WERI-Rb-1 (cell line): ENCODE data around the gene RUBCN.
"Not testable (repeated sequence)": the region's sequence is repeated elsewhere in the genome, so short reads cannot be mapped to it uniquely, and the experiment has no call there.

Source experiments
- DNase-seq: peaks from one replicate; pipeline ENCODE4 v3.0.0-alpha.2; 2020
- H3K27ac ChIP-seq: fragments of 250-450 bp; sonication (Bioruptor Pico); 2 replicates; pipeline ENCODE4 v1.5.1; 2020; ENCODE audit warnings: mild to moderate bottlenecking, moderate library complexity
- H3K27me3 ChIP-seq: fragments of 250-450 bp; sonication (Bioruptor Pico); 2 replicates; pipeline ENCODE4 v1.5.1; 2021; ENCODE audit warnings: mild to moderate bottlenecking, low read depth, moderate library complexity; ENCODE audit not compliant: insufficient read depth, severe bottlenecking
- H3K36me3 ChIP-seq: fragments of 250-450 bp; sonication (Bioruptor Pico); 2 replicates; pipeline ENCODE4 v1.5.1; 2020; ENCODE audit warnings: mild to moderate bottlenecking, moderate library complexity
- H3K4me3 ChIP-seq: 2 replicates; pipeline ENCODE4 v1.5.1; 2011; ENCODE audit warnings: low read depth, mild to moderate bottlenecking, control low read depth, low read length
- H3K9me3 ChIP-seq: fragments of 250-450 bp; sonication (Bioruptor Pico); 2 replicates; pipeline ENCODE4 v1.5.1; 2021; ENCODE audit warnings: mild to moderate bottlenecking, moderate library complexity; ENCODE audit not compliant: severe bottlenecking
- CTCF ChIP-seq: IDR thresholded peaks from 2 replicates; pipeline ENCODE4 v1.5.1; 2011; ENCODE audit warnings: low read depth, mild to moderate bottlenecking, control low read depth, inconsistent platforms, low read length

The RUBCN gene

GRCh38 chr3:197720694-197721093 lies 16.0 kb downstream of the RUBCN start:
- no peak for TF ChIP-seq CTCF
- H3K4me3 ChIP-seq, result no peak overlapping the region
- H3K36me3 ChIP-seq, result no peaks in the 10 kb centered on the region
- H3K27me3 ChIP-seq, result no peaks in the 10 kb centered on the region
- no peak for DNase-seq
- no peaks in the 10 kb centered on the region for H3K9me3 ChIP-seq
- no peak overlapping the region for H3K27ac ChIP-seq

- Histone ChIP-seq H3K27me3 (no peaks in the 10 kb centered on the region), H3K4me3 (no peak overlapping the region), H3K36me3 (no peaks in the 10 kb centered on the region), H3K9me3 (no peaks in the 10 kb centered on the region), H3K27ac (no peak overlapping the region)
- no peak for DNase-seq
- no peak for TF ChIP-seq CTCF
Measured at GRCh38 chr3:197718891-197719290, 17.8 kb downstream of the RUBCN start.

GRCh38 chr3:197714251-197714650 lies 22.5 kb downstream of the RUBCN start:
- Histone ChIP-seq H3K27ac (no peak overlapping the region), H3K36me3 (no peaks in the 10 kb centered on the region), H3K9me3 (no peaks in the 10 kb centered on the region), H3K4me3 (no peak overlapping the region), H3K27me3 (no peaks in the 10 kb centered on the region)
- TF ChIP-seq CTCF, result no peak
- no peak for DNase-seq

- peak; percentile 24 for DNase-seq
- H3K27ac ChIP-seq, result peak overlapping the region; percentile 35
- H3K9me3 ChIP-seq, result no peaks in the 10 kb centered on the region
- no peak overlapping the region for H3K4me3 ChIP-seq
- H3K36me3 ChIP-seq, result no peaks in the 10 kb centered on the region
- TF ChIP-seq CTCF, result no peak
- H3K27me3 ChIP-seq, result no peaks in the 10 kb centered on the region
Measured at GRCh38 chr3:197713477-197713822, 23.3 kb downstream of the RUBCN start.

GRCh38 chr3:197711973-197712707 lies 24.6 kb downstream of the RUBCN start:
- no peak for TF ChIP-seq CTCF
- H3K4me3 ChIP-seq, result no peak overlapping the region
- DNase-seq, result peak; percentile 23

GRCh38 chr3:197710965-197711364 lies 25.7 kb downstream of the RUBCN start:
- not testable (repeated sequence) for H3K4me3 ChIP-seq, H3K36me3 ChIP-seq, H3K27ac ChIP-seq, H3K27me3 ChIP-seq, H3K9me3 ChIP-seq, DNase-seq

More at GRCh38 chr3:197711973-197712707, 24.6 kb downstream of the RUBCN start:
- no peaks in the 10 kb centered on the region for H3K27me3 ChIP-seq
- H3K27ac ChIP-seq, result peak overlapping the region; percentile 49; the same call in 1 of the 2 replicates
- H3K36me3 ChIP-seq, result no peaks in the 10 kb centered on the region
- no peaks in the 10 kb centered on the region for H3K9me3 ChIP-seq
